Measurements from ENCODE around the gene C19orf67.
"Not testable (repeated sequence)": the region's sequence is repeated elsewhere in the genome, so short reads cannot be mapped to it uniquely, and the experiment has no call there.

DNA sequence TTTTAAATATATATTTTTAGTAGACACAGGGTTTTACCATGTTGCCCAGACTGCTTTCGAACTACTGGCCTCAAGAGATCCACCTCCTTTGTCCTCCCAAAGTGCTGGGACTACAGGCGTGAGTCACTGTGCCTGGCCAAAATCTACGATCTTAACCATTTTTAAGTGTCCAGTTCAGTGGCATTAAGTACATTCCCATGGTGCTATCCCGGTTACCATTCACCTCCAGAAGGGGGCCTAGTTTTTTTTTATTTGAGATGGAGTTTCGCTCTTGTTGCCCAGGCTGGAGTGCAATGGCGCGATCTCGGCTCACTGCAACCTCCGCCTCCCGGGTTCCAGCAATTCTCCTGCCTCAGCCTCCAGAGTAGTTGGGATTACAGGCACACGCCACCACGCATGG lies 50.4 kb downstream of the C19orf67 start:
- not testable (repeated sequence) for TF ChIP-seq EZH2 (IDR thresholded peaks at IDR 0.05; ENCODE audit: borderline replicate concordance, low read length)
- TF ChIP-seq, protein P1, sequence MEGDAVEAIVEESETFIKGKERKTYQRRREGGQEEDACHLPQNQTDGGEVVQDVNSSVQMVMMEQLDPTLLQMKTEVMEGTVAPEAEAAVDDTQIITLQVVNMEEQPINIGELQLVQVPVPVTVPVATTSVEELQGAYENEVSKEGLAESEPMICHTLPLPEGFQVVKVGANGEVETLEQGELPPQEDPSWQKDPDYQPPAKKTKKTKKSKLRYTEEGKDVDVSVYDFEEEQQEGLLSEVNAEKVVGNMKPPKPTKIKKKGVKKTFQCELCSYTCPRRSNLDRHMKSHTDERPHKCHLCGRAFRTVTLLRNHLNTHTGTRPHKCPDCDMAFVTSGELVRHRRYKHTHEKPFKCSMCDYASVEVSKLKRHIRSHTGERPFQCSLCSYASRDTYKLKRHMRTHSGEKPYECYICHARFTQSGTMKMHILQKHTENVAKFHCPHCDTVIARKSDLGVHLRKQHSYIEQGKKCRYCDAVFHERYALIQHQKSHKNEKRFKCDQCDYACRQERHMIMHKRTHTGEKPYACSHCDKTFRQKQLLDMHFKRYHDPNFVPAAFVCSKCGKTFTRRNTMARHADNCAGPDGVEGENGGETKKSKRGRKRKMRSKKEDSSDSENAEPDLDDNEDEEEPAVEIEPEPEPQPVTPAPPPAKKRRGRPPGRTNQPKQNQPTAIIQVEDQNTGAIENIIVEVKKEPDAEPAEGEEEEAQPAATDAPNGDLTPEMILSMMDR (conservative IDR thresholded peaks at IDR 0.05 in 1 of 2, IDR thresholded peaks at IDR 0.05 in 1 of 2; ENCODE audit: extremely low read depth in 1 of 2, insufficient read depth in 1 of 2, low read depth in 1 of 2, low read length in 2 of 2) = not testable (repeated sequence)
